SU-DHL-6 (cell line): ENCODE data around the gene SRP68.

Source experiments
- CTCF ChIP-seq: fragments of 200-600 bp; sonication (generic); IDR thresholded peaks from one replicate; pipeline ENCODE4 v1.5.1; 2017; ENCODE audit warnings: antibody characterized with exemption, mild to moderate bottlenecking, low read length, moderate library complexity; ENCODE audit not compliant: insufficient read depth, poor library complexity, severe bottlenecking
- EZH2phosphoT487 ChIP-seq: fragments of 200-600 bp; sonication (generic), shearing (Covaris generic); conservative IDR thresholded peaks from 2 replicates; pipeline ENCODE4 v1.6.1; 2018; ENCODE audit warnings: mild to moderate bottlenecking, antibody characterized with exemption, low read length, moderate library complexity, mixed read lengths

DNA sequence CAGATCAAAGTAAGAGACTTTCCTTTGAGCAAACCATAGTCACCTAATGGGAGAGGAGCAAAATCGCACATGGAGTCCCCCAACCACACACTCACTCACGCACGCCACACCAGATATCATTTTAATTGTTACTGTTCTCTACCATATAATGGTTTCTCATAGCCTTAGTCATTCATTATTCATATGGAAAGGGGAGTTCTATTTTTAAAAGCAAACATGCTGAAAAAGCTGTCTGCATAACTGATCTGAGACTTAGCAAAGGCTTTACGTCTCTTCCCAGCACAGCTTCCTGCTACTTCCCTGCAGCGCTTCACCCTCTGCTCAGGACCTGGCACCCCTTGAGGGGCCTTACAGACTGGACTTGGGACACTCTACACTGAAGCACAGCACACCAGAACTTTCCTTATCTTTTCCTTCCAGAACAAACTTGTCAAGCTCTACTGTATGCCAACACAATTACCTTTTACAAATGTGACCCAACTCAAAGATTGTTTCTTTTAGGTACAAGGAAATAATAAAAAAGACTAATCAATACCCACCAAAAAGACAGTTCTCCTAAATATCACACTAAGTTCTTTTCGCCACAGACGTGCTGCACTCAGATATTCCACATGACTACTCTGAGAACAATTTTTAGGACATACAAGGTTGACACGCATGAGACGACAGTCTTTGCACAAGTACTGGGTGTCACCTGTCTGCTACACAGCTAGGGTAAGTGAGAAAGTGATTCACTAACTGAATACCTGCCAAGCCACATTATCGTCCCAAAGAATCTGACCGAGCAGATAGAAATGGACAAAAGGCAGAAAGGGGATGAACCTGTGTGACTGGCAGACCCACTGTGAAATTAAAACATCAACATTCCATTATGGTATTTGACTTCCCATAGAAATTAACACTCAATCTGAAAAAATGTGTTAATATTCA is 21.5 kb downstream of the SRP68 start:
- no peak for TF ChIP-seq CTCF
- TF ChIP-seq EZH2phosphoT487: no peak
